Left colon (tissue), 2 donors: ENCODE measurements around the gene CCP110. TPM values are rescaled to one million over a fixed set of nuclear protein-coding genes. Genes with fewer than 3 reads are reported as not detected.

Source experiments
- ATAC-seq: fragments of 200-7000 bp; cut with Tn5 transposase; one replicate; pipeline ENCODE4 v1.9.1; 2020; ENCODE audit warnings: mild to moderate bottlenecking, moderate library complexity
- DNase-seq, 2 donors: peaks; one replicate each; pipeline ENCODE4 v3.0.0-alpha.2; 2020
- intact Hi-C, 2 donors: fragments of 100-400 bp; cut with DNase I in 1 of 2; cut with micrococcal nuclease in 1 of 2; formaldehyde crosslinking; loops; one replicate each; pipeline versions ENCODE4 v1.11.2 to v1.14.0; 2022; cut with DNase I, micrococcal nuclease
- total RNA-seq, 2 donors: library from RNA; stranded (reverse); fragmentation: NEBNext Ultra II Directional; extraction: Animal tissue kit (Norgen Biotek cat#: 25700); gene quantifications; one replicate each; pipeline ENCODE4 v1.2.1, GENCODE V29; 2021
- donor health status: DM: no; HTN: no; CAD: no.
- donor health status: DM: yes; HTN: yes; CAD: no.

The CCP110 gene
- total RNA-seq, 2 donors from 2014 or later = 9.0 to 9.9 TPM

GRCh38 chr16:19583665-19584300, 60.0 kb downstream of the CCP110 start:
- peak; percentile 88 for ATAC-seq
- peak in 1 of 2 donors; percentile 20 for DNase-seq
- intact Hi-C loops = no loop called here

- DNase-seq (no peak), ATAC-seq (no peak)
- intact Hi-C loops = no loop called here
Observed at GRCh38 chr16:19588661-19589060, 64.9 kb downstream of the CCP110 start.

- ATAC-seq = no peak
- intact Hi-C loops = no loop called here
- DNase-seq = no peak
Observed at GRCh38 chr16:19589106-19589505, 65.4 kb downstream of the CCP110 start.

GRCh38 chr16:19589771-19590302, 66.1 kb downstream of the CCP110 start:
- DNase-seq (no peak), ATAC-seq (no peak)
- intact Hi-C loops = no loop called here

- ATAC-seq (no peak), DNase-seq (no peak)
- intact Hi-C loops = no loop called here
Observed at GRCh38 chr16:19595043-19595767, 71.5 kb downstream of the CCP110 start.

- ATAC-seq (no peak), DNase-seq (no peak)
Observed at GRCh38 chr16:19598805-19599510, 75.2 kb downstream of the CCP110 start.

GRCh38 chr16:19599968-19600716, 76.4 kb downstream of the CCP110 start:
- DNase-seq (no peak), ATAC-seq (peak; percentile 58)
- intact Hi-C loops = loop anchor here (5.0 to 10.0 kb wide), 2 partner anchors 285 to 287 kb away; partner anchors contain the start of gene GPRC5B (in 1 of the 2)

More at GRCh38 chr16:19598805-19599510, 75.2 kb downstream of the CCP110 start:
- intact Hi-C loops = no loop called here

- intact Hi-C loops = loop anchor here (5.0 to 10.0 kb wide), 2 partner anchors 283 to 286 kb away; partner anchors contain the start of gene GPRC5B (in 1 of the 2)
Observed at GRCh38 chr16:19601083-19601976, 77.6 kb downstream of the CCP110 start.

More at GRCh38 chr16:19601083-19601976, 77.6 kb downstream of the CCP110 start:
- ATAC-seq (no peak), DNase-seq (peak in 1 of 2 donors; percentile 22)

Other genes starting within 250 kb of the CCP110 start
- not detected for gene CLEC19A, start 238.2 kb upstream of the CCP110 start, total RNA-seq
- 100 to 1,000 TPM in 1 of 2 donors, 10 to 100 TPM in 1; 91.2 to 225 TPM for gene TMC5, start 106.1 kb upstream of the CCP110 start, total RNA-seq
- 100 to 1,000 TPM; 116 to 126 TPM for gene GDE1, start 1.8 kb upstream of the CCP110 start, total RNA-seq
- 10 to 100 TPM; 51.1 to 53.0 TPM for gene VPS35L, start 31.8 kb downstream of the CCP110 start, total RNA-seq
- 10 to 100 TPM; 18.4 to 22.8 TPM for gene KNOP1, start 194.3 kb downstream of the CCP110 start, total RNA-seq
- gene IQCK, start 194.3 kb downstream of the CCP110 start, total RNA-seq = 10 to 100 TPM; 11.0 to 13.8 TPM